Lower leg skin (tissue), 4 donors: ENCODE results near the gene CBR1. TPM values are rescaled to one million over a fixed set of nuclear protein-coding genes. Genes with fewer than 3 reads are reported as not detected.

Experiments used
- DNase-seq, 2 donors: peaks; one replicate each; pipeline ENCODE4 v3.0.0-alpha.2; 2019; ENCODE audit warnings: low spot score in 2 of 2
- H3K4me3 ChIP-seq: fragments of 200-600 bp; sonication (generic); 2 replicates; pipeline ENCODE4 v1.5.1; 2017; ENCODE audit warnings: mild to moderate bottlenecking, low read depth; ENCODE audit not compliant: poor library complexity, severe bottlenecking
- POLR2A ChIP-seq, 2 donors: fragments of 450-650 bp; IDR thresholded peaks; one replicate each; pipeline ENCODE4 v1.6.1; 2016 to 2017; ENCODE audit warnings: antibody characterized with exemption in 2 of 2, mild to moderate bottlenecking in 1 of 2, moderate library complexity in 1 of 2
- WGBS, 2 donors: methylation state at CpG; one replicate each; pipeline ENCODE4 v1.1.5; 2018; 5-methylcytosine and 5-hydroxymethylcytosine counted together
- intact Hi-C: fragments of 100-400 bp; cut with DNase I; formaldehyde crosslinking; loops from one replicate; pipeline ENCODE4 v1.15.0; 2023; ENCODE audit warnings: low total_unique reads
- total RNA-seq, 4 donors: library from RNA; depleted of rRNA; stranded (reverse); fragments of >200 nt; gene quantifications; one replicate each; pipeline ENCODE4 v1.1.0, GENCODE V29; 2016
- TF ChIP-seq, protein P1 (sequence below), 3 donors: fragments of 450-650 bp; IDR thresholded peaks; one replicate each; pipeline ENCODE4 v1.5.1; 2016; ENCODE audit warnings: antibody characterized with exemption in 3 of 3, mild to moderate bottlenecking in 3 of 3, moderate library complexity in 2 of 3

The CBR1 gene
- total RNA-seq, 4 donors from 2014 or later: 312 to 945 (median 473) TPM

DNA sequence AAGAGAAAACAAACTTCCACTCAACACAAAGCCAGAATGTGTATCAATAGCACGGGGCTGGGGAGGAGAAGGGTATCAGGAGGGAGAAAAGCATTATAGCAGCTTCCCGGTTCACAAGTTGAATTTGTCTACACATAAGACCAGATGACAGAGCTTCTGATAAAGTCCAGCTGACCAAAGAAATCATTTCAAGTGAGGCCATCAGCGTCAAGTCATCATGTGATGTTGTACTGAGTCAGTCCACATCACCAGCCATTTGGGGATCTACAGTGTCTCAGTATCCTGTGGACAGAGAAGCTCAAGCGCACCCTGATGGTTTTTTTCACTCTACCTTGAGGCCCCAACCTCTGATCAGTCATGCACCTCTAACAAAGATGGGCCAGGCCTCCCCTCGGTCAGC lies 42.5 kb upstream of the CBR1 start:
- whole genome bisulfite sequencing, 2 donors: 81 to 88% methylated on average over 5 of the region's 5 CpGs

DNA sequence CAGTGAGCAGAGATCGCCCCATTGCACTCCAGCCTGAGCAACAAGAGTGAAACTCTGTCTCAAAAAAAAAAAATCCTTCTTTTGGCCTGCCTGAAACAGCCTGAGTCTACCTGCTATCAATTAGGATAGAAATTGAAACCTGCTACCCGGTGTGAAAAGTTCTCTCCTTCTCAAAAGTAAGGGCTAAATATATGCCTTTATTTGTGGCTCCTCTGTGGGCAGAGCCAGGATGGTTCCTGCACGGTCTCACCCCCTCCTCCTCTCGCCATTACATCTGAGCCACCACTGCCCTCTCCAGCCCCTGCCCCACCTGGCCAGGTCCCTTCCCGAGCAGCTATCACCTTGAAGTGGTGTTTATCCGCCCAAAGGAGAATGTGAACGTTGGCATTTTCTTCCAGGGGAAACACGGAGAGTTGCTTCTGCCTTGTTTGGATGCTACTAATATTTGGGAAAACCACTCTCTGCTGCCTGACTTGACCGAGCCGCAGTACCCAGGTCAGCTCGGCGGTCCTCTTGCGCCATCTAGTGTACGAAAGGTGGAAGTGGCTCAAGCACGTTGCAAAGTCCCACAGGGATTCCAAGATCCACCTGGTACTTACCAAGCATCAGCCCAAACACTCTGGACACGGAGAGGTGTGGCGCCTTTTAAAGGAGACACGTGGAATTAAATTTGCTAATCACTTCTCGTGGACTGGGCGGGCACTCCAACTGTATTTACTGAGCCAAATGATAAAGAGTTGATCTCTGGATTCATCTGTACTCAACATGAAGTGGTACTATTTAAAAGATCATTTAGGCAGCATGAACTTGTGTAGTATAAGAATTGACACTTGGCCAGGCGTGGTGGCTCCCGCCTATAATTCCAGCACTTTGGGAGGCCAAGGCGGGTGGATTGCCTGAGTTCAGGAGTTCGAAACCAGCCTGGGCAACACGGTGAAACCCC lies 41.4 kb upstream of the CBR1 start:
- no peak for TF ChIP-seq POLR2A (IDR thresholded peaks at IDR 0.05)
- TF ChIP-seq, protein P1, sequence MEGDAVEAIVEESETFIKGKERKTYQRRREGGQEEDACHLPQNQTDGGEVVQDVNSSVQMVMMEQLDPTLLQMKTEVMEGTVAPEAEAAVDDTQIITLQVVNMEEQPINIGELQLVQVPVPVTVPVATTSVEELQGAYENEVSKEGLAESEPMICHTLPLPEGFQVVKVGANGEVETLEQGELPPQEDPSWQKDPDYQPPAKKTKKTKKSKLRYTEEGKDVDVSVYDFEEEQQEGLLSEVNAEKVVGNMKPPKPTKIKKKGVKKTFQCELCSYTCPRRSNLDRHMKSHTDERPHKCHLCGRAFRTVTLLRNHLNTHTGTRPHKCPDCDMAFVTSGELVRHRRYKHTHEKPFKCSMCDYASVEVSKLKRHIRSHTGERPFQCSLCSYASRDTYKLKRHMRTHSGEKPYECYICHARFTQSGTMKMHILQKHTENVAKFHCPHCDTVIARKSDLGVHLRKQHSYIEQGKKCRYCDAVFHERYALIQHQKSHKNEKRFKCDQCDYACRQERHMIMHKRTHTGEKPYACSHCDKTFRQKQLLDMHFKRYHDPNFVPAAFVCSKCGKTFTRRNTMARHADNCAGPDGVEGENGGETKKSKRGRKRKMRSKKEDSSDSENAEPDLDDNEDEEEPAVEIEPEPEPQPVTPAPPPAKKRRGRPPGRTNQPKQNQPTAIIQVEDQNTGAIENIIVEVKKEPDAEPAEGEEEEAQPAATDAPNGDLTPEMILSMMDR (IDR thresholded peaks at IDR 0.05): peak in 1 of 3 donors; percentile 75
- intact Hi-C loops: no loop called here
- H3K4me3 ChIP-seq: no peak overlapping the region
- peak; percentile 77 to 95 for DNase-seq
- 23 to 24% methylated on average over 25 of the region's 25 CpGs for WGBS, 2 donors

More for the DNA sequence above, 42.5 kb upstream of the CBR1 start:
- no peak overlapping the region for H3K4me3 ChIP-seq
- DNase-seq: no peak
- TF ChIP-seq, protein P1 (IDR thresholded peaks at IDR 0.05): no peak
- TF ChIP-seq POLR2A (IDR thresholded peaks at IDR 0.05): no peak
- intact Hi-C loops: no loop called here

DNA sequence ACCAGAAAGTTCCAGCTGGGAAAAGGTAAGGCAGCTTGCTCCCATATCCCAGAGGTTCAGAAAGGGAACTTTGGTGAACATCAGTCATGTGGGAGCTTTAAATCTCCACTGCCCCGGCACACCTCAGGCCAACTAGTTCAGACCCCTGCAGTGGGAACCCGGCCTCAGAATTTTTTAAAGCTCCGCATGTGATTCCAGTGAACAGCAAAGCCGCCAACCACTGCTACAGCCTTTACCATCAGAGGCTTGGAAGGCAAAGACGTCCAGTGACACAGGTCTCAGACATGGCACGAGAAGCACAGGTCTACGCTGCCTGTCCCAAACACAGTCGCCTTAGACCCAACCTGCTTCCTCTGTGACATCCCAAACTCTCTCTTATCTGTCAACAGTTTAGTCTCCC lies 40.5 kb upstream of the CBR1 start:
- WGBS, 2 donors: 93 to 98% methylated on average over 8 of the region's 8 CpGs
- no peak for DNase-seq
- no peak overlapping the region for H3K4me3 ChIP-seq
- TF ChIP-seq, protein P1 (IDR thresholded peaks at IDR 0.05): no peak
- TF ChIP-seq POLR2A (IDR thresholded peaks at IDR 0.05): no peak
- intact Hi-C loops: no loop called here

DNA sequence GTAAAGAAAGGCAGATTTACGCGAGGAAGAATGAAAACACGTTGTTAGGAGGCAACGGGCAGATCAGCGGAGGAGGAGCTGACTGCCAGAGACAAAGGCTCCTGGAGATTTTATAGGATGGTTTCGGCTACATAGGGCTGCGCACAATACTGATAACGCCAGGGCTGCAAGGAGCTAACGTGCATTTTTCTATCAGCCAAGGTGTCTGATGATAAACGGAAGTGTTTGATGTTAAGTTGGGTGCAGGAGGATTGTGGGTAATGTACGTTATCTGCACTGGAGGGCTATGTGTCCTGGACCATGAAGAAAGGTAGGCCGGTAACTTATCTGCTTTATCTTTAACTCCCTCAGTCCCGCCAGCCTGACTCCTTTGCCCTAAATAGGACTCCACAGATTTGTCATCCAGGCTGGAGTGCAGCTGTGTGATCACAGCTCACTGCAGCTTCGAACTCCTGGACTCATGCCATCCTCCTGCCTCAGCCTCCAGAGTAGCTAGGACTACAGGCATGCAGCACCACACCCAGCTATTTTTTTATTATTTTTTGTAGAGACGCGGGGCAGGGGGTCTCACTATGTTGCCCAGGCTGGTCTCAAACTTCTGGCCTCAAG lies 39.1 kb upstream of the CBR1 start:
- DNase-seq: no peak
- H3K4me3 ChIP-seq: no peak overlapping the region
- intact Hi-C loops: no loop called here
- TF ChIP-seq, protein P1 (IDR thresholded peaks at IDR 0.05): no peak
- TF ChIP-seq POLR2A (IDR thresholded peaks at IDR 0.05): no peak
- WGBS, 2 donors: 59 to 68% methylated on average over 16 of the region's 16 CpGs

DNA sequence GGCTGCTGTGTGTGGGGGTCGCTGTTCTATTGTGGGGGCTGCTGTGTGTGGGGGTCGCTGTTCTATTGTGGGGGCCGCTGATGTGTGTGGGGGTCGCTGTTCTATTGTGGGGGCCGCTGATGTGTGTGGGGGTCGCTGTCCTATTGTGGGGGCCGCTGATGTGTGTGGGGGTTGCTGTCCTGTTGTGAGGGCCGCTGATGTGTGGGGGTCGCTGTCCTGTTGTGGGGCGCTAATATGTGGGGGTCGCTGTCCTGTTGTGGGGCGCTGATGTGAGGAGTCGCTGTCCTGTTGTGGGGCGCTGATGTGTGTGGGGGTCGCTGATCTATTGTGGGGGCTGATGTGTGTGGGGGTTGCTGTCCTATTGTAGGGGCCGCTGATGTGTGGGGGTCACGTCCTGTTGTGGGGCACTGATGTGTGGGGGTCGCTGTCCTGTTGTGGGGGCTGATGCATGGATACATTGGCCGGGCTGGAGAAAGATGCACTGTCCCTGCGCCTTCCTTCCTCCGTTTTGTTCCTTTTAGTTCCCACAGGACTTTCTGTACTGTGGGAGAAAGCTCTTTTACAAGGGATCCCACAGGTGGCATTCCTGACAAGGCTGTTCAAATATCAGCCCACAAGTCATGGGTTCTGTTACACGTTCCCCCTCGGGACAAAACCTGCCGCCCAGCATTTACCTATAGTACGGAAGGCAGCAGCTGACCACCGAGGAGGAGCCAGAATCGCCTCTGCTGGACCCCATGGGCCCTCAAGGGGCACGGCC lies 37.0 kb upstream of the CBR1 start:
- 87 to 89% methylated on average over 23 to 25 of the region's 28 CpGs for WGBS, 2 donors
- no peak overlapping the region for H3K4me3 ChIP-seq
- TF ChIP-seq, protein P1 (IDR thresholded peaks at IDR 0.05): no peak
- DNase-seq: no peak
- intact Hi-C loops: no loop called here
